HEK293 (cell line): ENCODE data around the gene MSLN.

ENCODE experiments used
- CTCF ChIA-PET: fragments of 350-600 bp; formaldehyde crosslinking; extraction: SDS; loops from one replicate; lab custom pipeline; 2021; ENCODE audit warnings: antibody characterized with exemption; lab: Yijun Ruan, JAX
- POLR2A ChIA-PET: fragments of 300-600 bp; formaldehyde crosslinking; extraction: SDS; loops from one replicate; lab custom pipeline; 2020; ENCODE audit warnings: antibody characterized with exemption, inconsistent platforms; lab: Yijun Ruan, JAX
- H3K27ac ChIP-seq: fragments of 200-500 bp; sonication (Bioruptor generic); 2 replicates; pipeline ENCODE4 v1.5.1; 2014; ENCODE audit warnings: low read depth, low read length, control low read depth, inconsistent platforms; ENCODE audit errors: extremely low read depth
- H3K36me3 ChIP-seq, 2 experiments: fragments of 200-500 bp in 1 of 2; sonication (Bioruptor generic) in 1 of 2; 1 replicate in 1 of 2; 2 replicates in 1 of 2; pipeline ENCODE4 v1.5.1; 2014 to 2017; ENCODE audit warnings: inconsistent platforms in 2 of 2, low read length in 2 of 2; ENCODE audit not compliant: control insufficient read depth in 2 of 2, insufficient read depth in 1 of 2
- H3K4me1 ChIP-seq: fragments of 200-500 bp; sonication (Bioruptor generic); 2 replicates; pipeline ENCODE4 v1.5.1; 2014; ENCODE audit warnings: mild to moderate bottlenecking, low read length, inconsistent platforms; ENCODE audit not compliant: control insufficient read depth, insufficient read depth
- H3K4me3 ChIP-seq: 2 replicates; pipeline ENCODE4 v1.5.1; 2011; ENCODE audit warnings: low read depth, mild to moderate bottlenecking, control low read depth, low read length, moderate library complexity
- H3K9me3 ChIP-seq: fragments of 200-500 bp; sonication (Bioruptor generic); 2 replicates; pipeline ENCODE4 v1.5.1; 2014; ENCODE audit warnings: low read depth, low read length, inconsistent platforms; ENCODE audit not compliant: control insufficient read depth, insufficient read depth
- BCL6B ChIP-seq: fragments of 450-650 bp; formaldehyde crosslinking; IDR thresholded peaks from 2 replicates; pipeline ENCODE4 v1.5.1; 2017; ENCODE audit warnings: missing biosample characterization, missing genetic modification characterization
- EGR2 ChIP-seq: fragments of 450-650 bp; formaldehyde crosslinking; IDR thresholded peaks from 2 replicates; pipeline ENCODE4 v1.5.1; 2016; ENCODE audit warnings: low read depth, missing biosample characterization, missing genetic modification characterization
- SCRT2 ChIP-seq: fragments of 450-650 bp; formaldehyde crosslinking; IDR thresholded peaks from 2 replicates; pipeline ENCODE4 v1.5.1; 2016; ENCODE audit warnings: missing biosample characterization, missing genetic modification characterization
- SP2 ChIP-seq: fragments of 450-650 bp; formaldehyde crosslinking; IDR thresholded peaks from 2 replicates; pipeline ENCODE4 v1.5.1; 2016; ENCODE audit warnings: missing biosample characterization, missing genetic modification characterization
- ZBTB17 ChIP-seq: fragments of 450-650 bp; formaldehyde crosslinking; IDR thresholded peaks from 2 replicates; pipeline ENCODE4 v1.5.1; 2016; ENCODE audit warnings: missing biosample characterization, missing genetic modification characterization
- ZFHX2 ChIP-seq: fragments of 450-650 bp; formaldehyde crosslinking; conservative IDR thresholded peaks from 2 replicates; pipeline ENCODE4 v1.5.1; 2016; ENCODE audit warnings: missing biosample characterization, missing genetic modification characterization
- ZFP3 ChIP-seq: fragments of 450-650 bp; formaldehyde crosslinking; IDR thresholded peaks from 2 replicates; pipeline ENCODE4 v1.5.1; 2016; ENCODE audit warnings: low read depth, missing biosample characterization, missing genetic modification characterization
- ZNF10 ChIP-seq: fragments of 450-650 bp; formaldehyde crosslinking; IDR thresholded peaks from 2 replicates; pipeline ENCODE4 v1.5.1; 2017; ENCODE audit warnings: missing biosample characterization, missing genetic modification characterization
- ZNF221 ChIP-seq: fragments of 450-650 bp; formaldehyde crosslinking; IDR thresholded peaks from 2 replicates; pipeline ENCODE4 v1.5.1; 2017; ENCODE audit warnings: missing biosample characterization, missing genetic modification characterization, borderline replicate concordance
- ZNF266 ChIP-seq: fragments of 450-650 bp; formaldehyde crosslinking; IDR thresholded peaks from 2 replicates; pipeline ENCODE4 v1.5.1; 2016; ENCODE audit warnings: missing biosample characterization, missing genetic modification characterization, low read depth
- ZNF302 ChIP-seq: fragments of 450-650 bp; formaldehyde crosslinking; IDR thresholded peaks from 2 replicates; pipeline ENCODE4 v1.5.1; 2016; ENCODE audit warnings: missing biosample characterization, missing genetic modification characterization, low read depth
- ZNF416 ChIP-seq: fragments of 450-650 bp; formaldehyde crosslinking; IDR thresholded peaks from 2 replicates; pipeline ENCODE4 v1.5.1; 2016; ENCODE audit warnings: missing biosample characterization, missing genetic modification characterization
- ZNF48 ChIP-seq: fragments of 450-650 bp; formaldehyde crosslinking; IDR thresholded peaks from 2 replicates; pipeline ENCODE4 v1.5.1; 2016; ENCODE audit warnings: missing biosample characterization, missing genetic modification characterization
- ZNF580 ChIP-seq: fragments of 450-650 bp; formaldehyde crosslinking; IDR thresholded peaks from 2 replicates; pipeline ENCODE4 v1.5.1; 2016; ENCODE audit warnings: missing biosample characterization, missing genetic modification characterization
- ZNF585B ChIP-seq: fragments of 450-650 bp; formaldehyde crosslinking; IDR thresholded peaks from 2 replicates; pipeline ENCODE4 v1.5.1; 2016; ENCODE audit warnings: missing biosample characterization, missing genetic modification characterization
- ZNF600 ChIP-seq: fragments of 450-650 bp; formaldehyde crosslinking; IDR thresholded peaks from 2 replicates; pipeline ENCODE4 v1.5.1; 2016; ENCODE audit warnings: missing biosample characterization, missing genetic modification characterization
- ZNF654 ChIP-seq: fragments of 450-650 bp; formaldehyde crosslinking; IDR thresholded peaks from 2 replicates; pipeline ENCODE4 v1.5.1; 2016; ENCODE audit warnings: low read depth, missing biosample characterization, missing genetic modification characterization
- ZNF747 ChIP-seq: fragments of 450-650 bp; formaldehyde crosslinking; IDR thresholded peaks from 2 replicates; pipeline ENCODE4 v1.5.1; 2016; ENCODE audit warnings: missing biosample characterization, missing genetic modification characterization
- TF ChIP-seq, protein P1 (sequence below): fragments of 450-650 bp; formaldehyde crosslinking; IDR thresholded peaks from 2 replicates; pipeline ENCODE4 v1.5.1; 2016; ENCODE audit warnings: missing biosample characterization, missing genetic modification characterization, borderline replicate concordance
- TF ChIP-seq, protein P2 (sequence below): fragments of 450-650 bp; formaldehyde crosslinking; IDR thresholded peaks from 2 replicates; pipeline ENCODE4 v1.5.1; 2017; ENCODE audit warnings: missing biosample characterization, missing genetic modification characterization

Gene MSLN

GRCh38 chr16:815861-816260 is 55.3 kb downstream of the MSLN start:
- POLR2A ChIA-PET: no interaction called here
- Histone ChIP-seq H3K4me1 (no peaks in the 10 kb centered on the region), H3K27ac (no peak overlapping the region), H3K36me3 (no peaks in the 10 kb centered on the region), H3K9me3 (no peaks in the 10 kb centered on the region), H3K4me3 (no peak overlapping the region)
- CTCF ChIA-PET: interaction anchor here (3.9 kb wide), 1 partner anchor 240 kb away, joined by 31 read pairs; no protein-coding TSS in a partner anchor
- TF ChIP-seq ZNF10 (no peak), ZFP3 (no peak), ZNF600 (tag by site-specific recombination) (no peak), ZNF654 (no peak), SCRT2 (tag by site-specific recombination) (no peak), ZNF302 (no peak), ZNF747 (no peak), ZNF221 (tag by site-specific recombination) (no peak), ZNF48 (no peak), BCL6B (tag by site-specific recombination) (no peak), SP2 (tag by site-specific recombination) (no peak), ZNF416 (tag by site-specific recombination) (no peak), ZBTB17 (no peak)
- TF ChIP-seq, protein P1, sequence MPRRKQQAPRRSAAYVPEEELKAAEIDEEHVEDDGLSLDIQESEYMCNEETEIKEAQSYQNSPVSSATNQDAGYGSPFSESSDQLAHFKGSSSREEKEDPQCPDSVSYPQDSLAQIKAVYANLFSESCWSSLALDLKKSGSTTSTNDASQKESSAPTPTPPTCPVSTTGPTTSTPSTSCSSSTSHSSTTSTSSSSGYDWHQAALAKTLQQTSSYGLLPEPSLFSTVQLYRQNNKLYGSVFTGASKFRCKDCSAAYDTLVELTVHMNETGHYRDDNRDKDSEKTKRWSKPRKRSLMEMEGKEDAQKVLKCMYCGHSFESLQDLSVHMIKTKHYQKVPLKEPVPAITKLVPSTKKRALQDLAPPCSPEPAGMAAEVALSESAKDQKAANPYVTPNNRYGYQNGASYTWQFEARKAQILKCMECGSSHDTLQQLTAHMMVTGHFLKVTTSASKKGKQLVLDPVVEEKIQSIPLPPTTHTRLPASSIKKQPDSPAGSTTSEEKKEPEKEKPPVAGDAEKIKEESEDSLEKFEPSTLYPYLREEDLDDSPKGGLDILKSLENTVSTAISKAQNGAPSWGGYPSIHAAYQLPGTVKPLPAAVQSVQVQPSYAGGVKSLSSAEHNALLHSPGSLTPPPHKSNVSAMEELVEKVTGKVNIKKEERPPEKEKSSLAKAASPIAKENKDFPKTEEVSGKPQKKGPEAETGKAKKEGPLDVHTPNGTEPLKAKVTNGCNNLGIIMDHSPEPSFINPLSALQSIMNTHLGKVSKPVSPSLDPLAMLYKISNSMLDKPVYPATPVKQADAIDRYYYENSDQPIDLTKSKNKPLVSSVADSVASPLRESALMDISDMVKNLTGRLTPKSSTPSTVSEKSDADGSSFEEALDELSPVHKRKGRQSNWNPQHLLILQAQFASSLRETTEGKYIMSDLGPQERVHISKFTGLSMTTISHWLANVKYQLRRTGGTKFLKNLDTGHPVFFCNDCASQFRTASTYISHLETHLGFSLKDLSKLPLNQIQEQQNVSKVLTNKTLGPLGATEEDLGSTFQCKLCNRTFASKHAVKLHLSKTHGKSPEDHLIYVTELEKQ: no peak

GRCh38 chr16:817001-817906 is 56.7 kb downstream of the MSLN start:
- Histone ChIP-seq H3K36me3 (no peaks in the 10 kb centered on the region), H3K4me3 (no peak overlapping the region), H3K9me3 (no peaks in the 10 kb centered on the region), H3K4me1 (no peaks in the 10 kb centered on the region), H3K27ac (no peak overlapping the region)
- CTCF ChIA-PET: interaction anchor here (0.9 kb wide), 1 partner anchor 241 kb away, joined by 3 read pairs; no protein-coding TSS in a partner anchor
- no peak for TF ChIP-seq ZNF747
- peak; percentile 16; the same call in 1 of the 2 replicates for TF ChIP-seq ZNF600 (tag by site-specific recombination)
- POLR2A ChIA-PET: no interaction called here

DNA sequence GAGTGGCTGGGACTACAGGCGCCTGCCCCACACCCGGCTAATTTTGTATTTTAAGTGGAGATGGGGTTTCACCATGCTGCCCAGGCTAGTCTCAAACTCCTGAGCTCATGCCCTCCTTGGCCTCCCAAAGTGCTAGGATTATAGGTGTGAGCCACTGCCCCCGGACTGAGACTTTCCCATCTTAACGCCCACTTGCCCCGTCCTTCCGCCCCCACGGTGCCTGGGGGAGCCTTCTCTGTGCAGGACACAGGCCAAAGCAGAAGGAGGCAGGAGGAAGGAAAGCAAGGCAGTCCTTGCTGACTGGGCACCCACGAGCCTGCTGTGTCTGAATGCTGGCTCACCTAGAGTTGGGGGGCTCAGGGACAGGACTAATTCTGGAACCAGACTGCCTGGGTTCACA is 57.6 kb downstream of the MSLN start:
- H3K9me3 ChIP-seq: no peaks in the 10 kb centered on the region
- H3K27ac ChIP-seq: no peak overlapping the region
- TF ChIP-seq ZNF580 (tag by site-specific recombination) (no peak), ZNF266 (tag by site-specific recombination) (no peak), ZNF585B (tag by site-specific recombination) (no peak), EGR2 (tag by site-specific recombination) (peak; percentile 85), ZFHX2 (tag by site-specific recombination) (peak; percentile 81)
- TF ChIP-seq, protein P2, sequence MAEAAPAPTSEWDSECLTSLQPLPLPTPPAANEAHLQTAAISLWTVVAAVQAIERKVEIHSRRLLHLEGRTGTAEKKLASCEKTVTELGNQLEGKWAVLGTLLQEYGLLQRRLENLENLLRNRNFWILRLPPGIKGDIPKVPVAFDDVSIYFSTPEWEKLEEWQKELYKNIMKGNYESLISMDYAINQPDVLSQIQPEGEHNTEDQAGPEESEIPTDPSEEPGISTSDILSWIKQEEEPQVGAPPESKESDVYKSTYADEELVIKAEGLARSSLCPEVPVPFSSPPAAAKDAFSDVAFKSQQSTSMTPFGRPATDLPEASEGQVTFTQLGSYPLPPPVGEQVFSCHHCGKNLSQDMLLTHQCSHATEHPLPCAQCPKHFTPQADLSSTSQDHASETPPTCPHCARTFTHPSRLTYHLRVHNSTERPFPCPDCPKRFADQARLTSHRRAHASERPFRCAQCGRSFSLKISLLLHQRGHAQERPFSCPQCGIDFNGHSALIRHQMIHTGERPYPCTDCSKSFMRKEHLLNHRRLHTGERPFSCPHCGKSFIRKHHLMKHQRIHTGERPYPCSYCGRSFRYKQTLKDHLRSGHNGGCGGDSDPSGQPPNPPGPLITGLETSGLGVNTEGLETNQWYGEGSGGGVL (tag by site-specific recombination): no peak
- CTCF ChIA-PET: no interaction called here
- H3K4me3 ChIP-seq: no peak overlapping the region
- H3K36me3 ChIP-seq: no peaks in the 10 kb centered on the region
- no peaks in the 10 kb centered on the region for H3K4me1 ChIP-seq
- POLR2A ChIA-PET: no interaction called here
